ENCODE data around the gene IRX1.

The IRX1 gene

GRCh38 chr5:3584724-3585531 is 10.7 kb upstream of the IRX1 start:
- H3K4me3 ChIP-seq (ENCODE audit: insufficient read depth in 1 of 2, low read depth in 1 of 2, low read length in 2 of 2) = no peak overlapping the region
- H4K8ac ChIP-seq (ENCODE audit: low read length) = no peak overlapping the region
- H2BK5ac ChIP-seq (ENCODE audit: low read depth, low read length, poor library complexity, severe bottlenecking) = no peak overlapping the region
- no peak overlapping the region for H2BK15ac ChIP-seq (ENCODE audit: low read depth, poor library complexity, severe bottlenecking)
- H3K27me3 ChIP-seq (ENCODE audit: control insufficient read depth in 1 of 2, insufficient read depth in 1 of 2, low read length in 2 of 2) = peaks cover 10 to 55% of the 10 kb centered on the region in 2 experiments
- H4K91ac ChIP-seq (ENCODE audit: low read length) = no peak overlapping the region
- H3K18ac ChIP-seq (ENCODE audit: low read depth in 1 of 2, low read length in 2 of 2) = no peak overlapping the region
- H3K79me1 ChIP-seq (replicated peaks; ENCODE audit: low read length, poor library complexity, severe bottlenecking) = no peaks in the 10 kb centered on the region
- no peak overlapping the region for H2BK12ac ChIP-seq (ENCODE audit: low read length in 2 of 2)
- no peak for DNase-seq
- 80% methylated on average over 5 of the region's 5 CpGs for WGBS
- no peak overlapping the region for H3K14ac ChIP-seq (ENCODE audit: low read length in 2 of 2)
- H3K9ac ChIP-seq (ENCODE audit: low read length) = no peak overlapping the region
- no peaks in the 10 kb centered on the region for H3K4me1 ChIP-seq (ENCODE audit: control insufficient read depth, insufficient read depth, low read depth, low read length)
- H3K23ac ChIP-seq (ENCODE audit: low read length in 2 of 2) = no peak overlapping the region
- H3K4me2 ChIP-seq (ENCODE audit: low read length, poor library complexity, severe bottlenecking) = no peak overlapping the region
- H3K36me3 ChIP-seq (ENCODE audit: control insufficient read depth in 1 of 2, insufficient read depth in 2 of 2, low read depth in 1 of 2, low read length in 2 of 2) = no peaks in the 10 kb centered on the region
- no peak overlapping the region for H2BK120ac ChIP-seq (ENCODE audit: low read depth, low read length)
- no peak overlapping the region for H3K4ac ChIP-seq (ENCODE audit: low read depth in 1 of 2, low read length in 2 of 2)
- H3K27ac ChIP-seq (ENCODE audit: low read length, poor library complexity, severe bottlenecking) = no peak overlapping the region
- peaks cover 3% of the 10 kb centered on the region for H3K9me3 ChIP-seq (ENCODE audit: control insufficient read depth, low read length)
- no peak overlapping the region for H2AFZ ChIP-seq (ENCODE audit: low read depth, low read length)
- H2AK5ac ChIP-seq (ENCODE audit: low read length, severe bottlenecking) = no peak overlapping the region

- no peak overlapping the region for H2AFZ ChIP-seq (ENCODE audit: low read depth, low read length)
- no peak for DNase-seq
- 9% methylated on average over 49 of the region's 51 CpGs for WGBS
Measured at GRCh38 chr5:3590161-3590966, 5.3 kb upstream of the IRX1 start.

GRCh38 chr5:3590967-3591900 is 4.4 kb upstream of the IRX1 start:
- Histone ChIP-seq H3K9me3 (ENCODE audit: control insufficient read depth, low read length) (no peaks in the 10 kb centered on the region), H4K8ac (ENCODE audit: low read length) (no peak overlapping the region), H2BK120ac (ENCODE audit: low read depth, low read length) (no peak overlapping the region), H3K27ac (ENCODE audit: low read length, poor library complexity, severe bottlenecking) (no peak overlapping the region), H2AK5ac (ENCODE audit: low read length, severe bottlenecking) (no peak overlapping the region), H2BK5ac (ENCODE audit: low read depth, low read length, poor library complexity, severe bottlenecking) (no peak overlapping the region), H4K91ac (ENCODE audit: low read length) (no peak overlapping the region), H3K9ac (ENCODE audit: low read length) (peak overlapping the region; percentile 27), H3K4me3 (ENCODE audit: insufficient read depth in 1 of 2, low read depth in 1 of 2, low read length in 2 of 2) (peak overlapping the region in 1 of 2 experiments; percentile 70), H3K23ac (ENCODE audit: low read length in 2 of 2) (no peak overlapping the region), H3K14ac (ENCODE audit: low read length in 2 of 2) (no peak overlapping the region), H2BK12ac (ENCODE audit: low read length in 2 of 2) (no peak overlapping the region), H3K4ac (ENCODE audit: low read depth in 1 of 2, low read length in 2 of 2) (no peak overlapping the region), H3K4me1 (ENCODE audit: control insufficient read depth, insufficient read depth, low read depth, low read length) (peaks cover 7% of the 10 kb centered on the region), H3K27me3 (ENCODE audit: control insufficient read depth in 1 of 2, insufficient read depth in 1 of 2, low read length in 2 of 2) (peaks cover 57 to 65% of the 10 kb centered on the region in 2 experiments), H2BK15ac (ENCODE audit: low read depth, poor library complexity, severe bottlenecking) (no peak overlapping the region), H3K18ac (ENCODE audit: low read depth in 1 of 2, low read length in 2 of 2) (peak overlapping the region in 1 of 2 experiments; percentile 8), H2AFZ (ENCODE audit: low read depth, low read length) (no peak overlapping the region), H3K4me2 (ENCODE audit: low read length, poor library complexity, severe bottlenecking) (no peak overlapping the region), H3K79me1 (replicated peaks; ENCODE audit: low read length, poor library complexity, severe bottlenecking) (no peaks in the 10 kb centered on the region), H3K36me3 (ENCODE audit: control insufficient read depth in 1 of 2, insufficient read depth in 2 of 2, low read depth in 1 of 2, low read length in 2 of 2) (peaks cover 0 to 5% of the 10 kb centered on the region in 2 experiments)
- no peak for DNase-seq
- 5% methylated on average over 73 of the region's 79 CpGs for WGBS

More at GRCh38 chr5:3590161-3590966, 5.3 kb upstream of the IRX1 start:
- Histone ChIP-seq H3K4ac (ENCODE audit: low read depth in 1 of 2, low read length in 2 of 2) (no peak overlapping the region), H3K4me1 (ENCODE audit: control insufficient read depth, insufficient read depth, low read depth, low read length) (peaks cover 5% of the 10 kb centered on the region), H2BK120ac (ENCODE audit: low read depth, low read length) (no peak overlapping the region), H3K4me3 (ENCODE audit: insufficient read depth in 1 of 2, low read depth in 1 of 2, low read length in 2 of 2) (peak overlapping the region in 1 of 2 experiments; percentile 70), H2BK12ac (ENCODE audit: low read length in 2 of 2) (no peak overlapping the region), H2BK15ac (ENCODE audit: low read depth, poor library complexity, severe bottlenecking) (no peak overlapping the region), H3K14ac (ENCODE audit: low read length in 2 of 2) (no peak overlapping the region), H3K36me3 (ENCODE audit: control insufficient read depth in 1 of 2, insufficient read depth in 2 of 2, low read depth in 1 of 2, low read length in 2 of 2) (peaks cover 0 to 5% of the 10 kb centered on the region in 2 experiments), H2BK5ac (ENCODE audit: low read depth, low read length, poor library complexity, severe bottlenecking) (no peak overlapping the region), H3K79me1 (replicated peaks; ENCODE audit: low read length, poor library complexity, severe bottlenecking) (no peaks in the 10 kb centered on the region), H3K23ac (ENCODE audit: low read length in 2 of 2) (no peak overlapping the region), H2AK5ac (ENCODE audit: low read length, severe bottlenecking) (no peak overlapping the region), H3K18ac (ENCODE audit: low read depth in 1 of 2, low read length in 2 of 2) (no peak overlapping the region), H3K4me2 (ENCODE audit: low read length, poor library complexity, severe bottlenecking) (no peak overlapping the region), H4K91ac (ENCODE audit: low read length) (no peak overlapping the region), H3K27me3 (ENCODE audit: control insufficient read depth in 1 of 2, insufficient read depth in 1 of 2, low read length in 2 of 2) (peaks cover 59 to 64% of the 10 kb centered on the region in 2 experiments), H3K27ac (ENCODE audit: low read length, poor library complexity, severe bottlenecking) (no peak overlapping the region), H3K9me3 (ENCODE audit: control insufficient read depth, low read length) (no peaks in the 10 kb centered on the region), H4K8ac (ENCODE audit: low read length) (no peak overlapping the region), H3K9ac (ENCODE audit: low read length) (peak overlapping the region; percentile 27)

Data from mesenchymal stem cell (in vitro differentiated cells and primary cell).